H9 (cell line): ENCODE data around the gene PRSS21. TPM values are rescaled to one million over a fixed set of nuclear protein-coding genes. Genes with fewer than 3 reads are reported as not detected.

Source experiments
- DNase-seq: peaks from one replicate; pipeline ENCODE4 v3.0.0-alpha.2; 2017
- H2AFZ ChIP-seq: one replicate; pipeline ENCODE4 v1.6.1; 2013; ENCODE audit warnings: mild to moderate bottlenecking, low read length, control low read depth, moderate library complexity
- H2AK5ac ChIP-seq: 2 replicates; pipeline ENCODE4 v1.6.1; 2013; ENCODE audit warnings: low read length, control low read depth, mixed read lengths; ENCODE audit not compliant: insufficient read length
- H2BK120ac ChIP-seq: one replicate; pipeline ENCODE4 v1.6.1; 2013; ENCODE audit warnings: low read depth, mild to moderate bottlenecking, low read length, control low read depth, inconsistent platforms; ENCODE audit not compliant: poor library complexity, severe bottlenecking
- H2BK12ac ChIP-seq: 2 replicates; pipeline ENCODE4 v1.6.1; 2013; ENCODE audit warnings: low read length, control low read depth, mixed read lengths, low read depth; ENCODE audit not compliant: insufficient read length
- H2BK15ac ChIP-seq: 2 replicates; pipeline ENCODE4 v1.6.1; 2013; ENCODE audit warnings: low read depth, low read length, control low read depth
- H2BK20ac ChIP-seq: one replicate; pipeline ENCODE4 v1.6.1; 2013; ENCODE audit warnings: low read depth, mild to moderate bottlenecking, low read length, control low read depth, inconsistent platforms; ENCODE audit not compliant: poor library complexity, severe bottlenecking
- H2BK5ac ChIP-seq: 2 replicates; pipeline ENCODE4 v1.6.1; 2013; ENCODE audit warnings: low read length, control low read depth, mixed read lengths; ENCODE audit not compliant: insufficient read length
- H3K14ac ChIP-seq: 2 replicates; pipeline ENCODE4 v1.6.1; 2013; ENCODE audit warnings: low read length, control low read depth; ENCODE audit not compliant: insufficient read depth
- H3K18ac ChIP-seq: 2 replicates; pipeline ENCODE4 v1.6.1; 2013; ENCODE audit warnings: low read depth, mild to moderate bottlenecking, mixed read lengths, low read length, control low read depth; ENCODE audit not compliant: insufficient read length
- H3K23ac ChIP-seq: 2 replicates; pipeline ENCODE4 v1.6.1; 2013; ENCODE audit warnings: low read length, control low read depth, mixed read lengths, low read depth; ENCODE audit not compliant: insufficient read length
- H3K23me2 ChIP-seq: 2 replicates; pipeline ENCODE4 v1.6.1; 2013; ENCODE audit warnings: low read depth, mild to moderate bottlenecking, mixed read lengths, low read length, control low read depth; ENCODE audit not compliant: insufficient read length, poor library complexity, severe bottlenecking
- H3K27ac ChIP-seq: 2 replicates; pipeline ENCODE4 v1.5.1; 2013; ENCODE audit warnings: low read length, control low read depth, mixed read lengths, low read depth; ENCODE audit not compliant: insufficient read length
- H3K27me3 ChIP-seq: 2 replicates; pipeline ENCODE4 v1.6.1; 2013; ENCODE audit warnings: low read length, control low read depth, inconsistent platforms; ENCODE audit not compliant: insufficient read depth
- H3K4ac ChIP-seq: 2 replicates; pipeline ENCODE4 v1.6.1; 2013; ENCODE audit warnings: low read depth, mild to moderate bottlenecking, control low read depth, inconsistent platforms, low read length, moderate library complexity
- H3K4me1 ChIP-seq: 2 replicates; pipeline ENCODE4 v1.6.1; 2013; ENCODE audit warnings: low read length, control low read depth, inconsistent platforms; ENCODE audit not compliant: insufficient read depth
- H3K4me2 ChIP-seq: 2 replicates; pipeline ENCODE4 v1.6.1; 2013; ENCODE audit warnings: low read length, control low read depth, mixed read lengths; ENCODE audit not compliant: insufficient read length, insufficient read depth
- H3K56ac ChIP-seq: 2 replicates; pipeline ENCODE4 v1.6.1; 2013; ENCODE audit warnings: low read depth, mild to moderate bottlenecking, mixed read lengths, low read length, control low read depth; ENCODE audit not compliant: insufficient read length
- H3K79me1 ChIP-seq: 2 replicates; pipeline ENCODE4 v1.6.1; 2013; ENCODE audit warnings: low read depth, mild to moderate bottlenecking, moderate library complexity, low read length, control low read depth, inconsistent platforms; ENCODE audit not compliant: insufficient read depth, poor library complexity, severe bottlenecking
- H3K79me2 ChIP-seq: 2 replicates; pipeline ENCODE4 v1.6.1; 2013; ENCODE audit warnings: low read length, control low read depth, inconsistent platforms; ENCODE audit not compliant: insufficient read depth
- H3K9ac ChIP-seq: 2 replicates; pipeline ENCODE4 v1.6.1; 2013; ENCODE audit warnings: low read length, control low read depth, mixed read lengths; ENCODE audit not compliant: insufficient read length; ENCODE audit errors: extremely low read depth
- H3K9me3 ChIP-seq: one replicate; pipeline ENCODE4 v1.6.1; 2013; ENCODE audit warnings: low read depth, low read length, inconsistent platforms; ENCODE audit not compliant: control insufficient read depth
- H3T11ph ChIP-seq: one replicate; pipeline ENCODE4 v1.6.1; 2013; ENCODE audit warnings: mild to moderate bottlenecking, low read length, control low read depth, inconsistent platforms
- H4K20me1 ChIP-seq: one replicate; pipeline ENCODE4 v1.6.1; 2013; ENCODE audit not compliant: control insufficient read depth, insufficient read length, insufficient read depth
- H4K5ac ChIP-seq: 2 replicates; pipeline ENCODE4 v1.6.1; 2013; ENCODE audit warnings: low read depth, mild to moderate bottlenecking, mixed read lengths, low read length, control low read depth; ENCODE audit not compliant: insufficient read length
- H4K8ac ChIP-seq: replicated peaks from 2 replicates; pipeline ENCODE4 v1.6.1; 2013; ENCODE audit warnings: low read length, control low read depth, mixed read lengths, low read depth; ENCODE audit not compliant: insufficient read length
- H4K91ac ChIP-seq: 2 replicates; pipeline ENCODE4 v1.6.1; 2013; ENCODE audit warnings: low read depth, mild to moderate bottlenecking, moderate library complexity, mixed read lengths, low read length, control low read depth; ENCODE audit not compliant: insufficient read length
- H3K27ac Mint-ChIP-seq, 3 experiments: 2 replicates in 2 of 3; 3 replicates in 1 of 3; pipeline ENCODE4 v1.8.0; 2020 to 2021; ENCODE audit warnings: mixed read lengths in 3 of 3, mild to moderate bottlenecking in 1 of 3, moderate library complexity in 1 of 3
- H3K27me3 Mint-ChIP-seq: 2 replicates; pipeline ENCODE4 v1.8.0; 2021; ENCODE audit warnings: low read depth, mild to moderate bottlenecking, moderate library complexity, mixed read lengths
- H3K36me3 Mint-ChIP-seq, 3 experiments: 2 replicates in 2 of 3; 3 replicates in 1 of 3; pipeline ENCODE4 v1.8.0; 2020 to 2021; ENCODE audit warnings: low read depth in 3 of 3, mixed read lengths in 3 of 3; ENCODE audit not compliant: insufficient read depth in 1 of 3
- H3K4me1 Mint-ChIP-seq, 2 experiments: 2 replicates each; pipeline ENCODE4 v1.8.0; 2020; ENCODE audit warnings: mixed read lengths in 2 of 2
- H3K4me3 Mint-ChIP-seq, 2 experiments: 2 replicates in 1 of 2; 3 replicates in 1 of 2; pipeline ENCODE4 v1.8.0; 2020 to 2021; ENCODE audit warnings: mild to moderate bottlenecking in 2 of 2, mixed read lengths in 2 of 2, moderate library complexity in 1 of 2
- H3K9me3 Mint-ChIP-seq, 2 experiments: 2 replicates in 1 of 2; 3 replicates in 1 of 2; pipeline ENCODE4 v1.8.0; 2020; ENCODE audit warnings: mild to moderate bottlenecking in 2 of 2, mixed read lengths in 2 of 2, moderate library complexity in 1 of 2
- WGBS: extraction: QIAGEN DNeasy Blood & Tissue Kit; methylation state at CpG from one replicate; pipeline ENCODE4 v1.1.7; 2013; ENCODE audit warnings: missing lambda C conversion rate, low lambda C conversion rate, mixed read lengths; ENCODE audit not compliant: insufficient read length; ENCODE audit errors: extremely low coverage; 5-methylcytosine and 5-hydroxymethylcytosine counted together
- total RNA-seq: library from RNA; stranded (reverse); gene quantifications from 2 replicates; pipeline ENCODE4 v1.2.1, GENCODE V29; 2021
- TF ChIP-seq, protein P1 (sequence below): fragments of 200-600 bp; sonication (generic); conservative IDR thresholded peaks from 3 replicates; pipeline ENCODE4 v1.8.0; 2021; ENCODE audit warnings: antibody characterized with exemption, mild to moderate bottlenecking

The PRSS21 gene
- total RNA-seq, 1 experiment from 2014 or later: not detected

DNA sequence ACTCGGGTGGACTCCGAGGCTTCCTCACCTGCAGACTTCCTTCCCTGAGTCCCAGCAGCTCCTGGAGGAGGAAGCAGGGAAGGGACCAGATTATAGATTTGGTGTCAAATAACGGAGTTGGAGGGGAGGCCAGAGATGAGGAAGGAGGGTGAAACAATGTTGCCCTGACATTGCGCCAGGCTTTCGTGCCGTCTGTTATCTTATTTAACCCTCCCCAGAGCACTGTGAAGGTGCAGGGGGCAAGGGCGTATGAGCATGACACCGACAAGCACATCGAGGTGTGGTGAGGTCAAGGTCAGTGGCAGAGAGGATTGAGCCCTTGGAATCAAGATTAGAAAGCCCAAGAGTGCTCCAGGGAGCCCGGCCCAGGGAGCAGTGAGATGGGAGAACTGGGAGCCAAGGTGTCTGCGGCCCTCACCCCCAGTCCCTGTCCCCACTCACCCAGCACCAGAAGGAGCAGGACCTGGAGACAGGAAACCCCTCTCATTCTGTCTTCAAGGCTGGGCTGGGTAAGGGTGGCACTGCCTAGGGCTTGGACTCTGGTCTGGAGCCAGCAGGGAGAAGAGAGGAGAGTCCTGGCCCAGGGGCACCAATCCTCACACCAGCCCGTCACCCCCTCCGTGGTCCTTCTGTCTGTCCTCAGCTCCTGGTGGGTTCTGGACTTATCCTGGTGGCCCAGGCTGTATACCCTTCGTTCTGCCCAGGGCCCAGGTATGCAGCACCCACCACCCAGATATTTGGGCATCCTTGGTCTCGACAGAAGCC, 30.8 kb upstream of the PRSS21 start:
- Histone ChIP-seq H2BK20ac (no peak overlapping the region), H2BK15ac (no peak overlapping the region), H3K79me2 (no peaks in the 10 kb centered on the region; the same call in 1 of the 2 replicates), H2BK120ac (no peak overlapping the region), H3K9ac (no peak overlapping the region), H2BK12ac (no peak overlapping the region), H3T11ph (no peak overlapping the region), H3K27me3 (no peaks in the 10 kb centered on the region), H3K4me2 (no peak overlapping the region), H3K56ac (no peak overlapping the region), H3K18ac (no peak overlapping the region), H4K91ac (no peak overlapping the region), H4K5ac (no peak overlapping the region), H3K23me2 (no peaks in the 10 kb centered on the region), H3K14ac (no peak overlapping the region), H3K4me1 (no peaks in the 10 kb centered on the region), H3K23ac (no peak overlapping the region), H2BK5ac (no peak overlapping the region), H3K9me3 (no peaks in the 10 kb centered on the region), H3K79me1 (no peaks in the 10 kb centered on the region), H2AK5ac (no peak overlapping the region), H3K27ac (no peak overlapping the region), H4K20me1 (no peaks in the 10 kb centered on the region), H4K8ac (no peak overlapping the region), H3K4ac (no peak overlapping the region), H2AFZ (no peak overlapping the region)
- peaks cover 22% of the 10 kb centered on the region for H3K27me3 Mint-ChIP-seq
- H3K4me1 Mint-ChIP-seq: peaks cover 2 to 17% of the 10 kb centered on the region in 2 experiments; a peak in 3 of 4 replicates
- TF ChIP-seq, protein P1, sequence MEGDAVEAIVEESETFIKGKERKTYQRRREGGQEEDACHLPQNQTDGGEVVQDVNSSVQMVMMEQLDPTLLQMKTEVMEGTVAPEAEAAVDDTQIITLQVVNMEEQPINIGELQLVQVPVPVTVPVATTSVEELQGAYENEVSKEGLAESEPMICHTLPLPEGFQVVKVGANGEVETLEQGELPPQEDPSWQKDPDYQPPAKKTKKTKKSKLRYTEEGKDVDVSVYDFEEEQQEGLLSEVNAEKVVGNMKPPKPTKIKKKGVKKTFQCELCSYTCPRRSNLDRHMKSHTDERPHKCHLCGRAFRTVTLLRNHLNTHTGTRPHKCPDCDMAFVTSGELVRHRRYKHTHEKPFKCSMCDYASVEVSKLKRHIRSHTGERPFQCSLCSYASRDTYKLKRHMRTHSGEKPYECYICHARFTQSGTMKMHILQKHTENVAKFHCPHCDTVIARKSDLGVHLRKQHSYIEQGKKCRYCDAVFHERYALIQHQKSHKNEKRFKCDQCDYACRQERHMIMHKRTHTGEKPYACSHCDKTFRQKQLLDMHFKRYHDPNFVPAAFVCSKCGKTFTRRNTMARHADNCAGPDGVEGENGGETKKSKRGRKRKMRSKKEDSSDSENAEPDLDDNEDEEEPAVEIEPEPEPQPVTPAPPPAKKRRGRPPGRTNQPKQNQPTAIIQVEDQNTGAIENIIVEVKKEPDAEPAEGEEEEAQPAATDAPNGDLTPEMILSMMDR: no peak
- peak; percentile 25 for DNase-seq
- H3K27ac Mint-ChIP-seq: no peak overlapping the region; a peak in 1 of 7 replicates
- H3K36me3 Mint-ChIP-seq: no peaks in the 10 kb centered on the region
- H3K4me3 Mint-ChIP-seq: no peak overlapping the region
- H3K9me3 Mint-ChIP-seq: no peaks in the 10 kb centered on the region
- WGBS: no CpG with 5 or more reads among the region's 15 CpGs
